Activated naive CD4-positive, alpha-beta T cell treated with anti-CD3 and anti-CD28 coated beads, Interleukin-2, amount 10 ng/mL, durations not matched to agents 7 days and 5 days (primary cell): ENCODE data around the gene GREM2.
A peak's percentile ranks its signal among the peaks of the same experiment; 100 is the strongest.

ENCODE experiments used
- CTCF ChIA-PET: fragments of 350-600 bp; sonication (Branson Sonifier 250); formaldehyde crosslinking; loops from one replicate; lab custom pipeline; 2021; ENCODE audit warnings: antibody characterized with exemption; lab: Charles Lee
- DNase-seq: peaks from one replicate; pipeline ENCODE4 v3.0.0-alpha.2; 2020
- H3K27ac Mint-ChIP-seq: one replicate; pipeline ENCODE4 v1.8.0; 2021; ENCODE audit warnings: mild to moderate bottlenecking, moderate library complexity, mixed read lengths
- H3K27me3 Mint-ChIP-seq: one replicate; pipeline ENCODE4 v1.8.0; 2021; ENCODE audit warnings: mild to moderate bottlenecking, mixed read lengths
- H3K36me3 Mint-ChIP-seq: one replicate; pipeline ENCODE4 v1.8.0; 2021; ENCODE audit warnings: mixed read lengths
- H3K4me1 Mint-ChIP-seq: one replicate; pipeline ENCODE4 v1.8.0; 2021; ENCODE audit warnings: mixed read lengths
- H3K4me3 Mint-ChIP-seq: one replicate; pipeline ENCODE4 v1.8.0; 2021; ENCODE audit warnings: mild to moderate bottlenecking, moderate library complexity, mixed read lengths
- H3K9me3 Mint-ChIP-seq: one replicate; pipeline ENCODE4 v1.8.0; 2021; ENCODE audit warnings: mixed read lengths

GREM2 gene

GRCh38 chr1:240619906-240620621, 8.1 kb upstream of the GREM2 start:
- H3K36me3 Mint-ChIP-seq, result no peaks in the 10 kb centered on the region
- no peak overlapping the region for H3K4me3 Mint-ChIP-seq
- DNase-seq, result no peak
- peak overlapping the region; percentile 7 for H3K27ac Mint-ChIP-seq
- peaks cover 9% of the 10 kb centered on the region for H3K4me1 Mint-ChIP-seq
- H3K9me3 Mint-ChIP-seq, result no peaks in the 10 kb centered on the region
- CTCF ChIA-PET, result no interaction called here
- peaks cover 20% of the 10 kb centered on the region for H3K27me3 Mint-ChIP-seq

GRCh38 chr1:240619357-240619756, 7.4 kb upstream of the GREM2 start:
- DNase-seq, result no peak
- Mint-ChIP-seq H3K27me3 (peaks cover 20% of the 10 kb centered on the region), H3K4me1 (peaks cover 9% of the 10 kb centered on the region), H3K36me3 (no peaks in the 10 kb centered on the region), H3K9me3 (no peaks in the 10 kb centered on the region), H3K27ac (no peak overlapping the region), H3K4me3 (no peak overlapping the region)
- CTCF ChIA-PET, result no interaction called here

- no peaks in the 10 kb centered on the region for H3K9me3 Mint-ChIP-seq
- CTCF ChIA-PET, result no interaction called here
These were observed 7.0 kb upstream of the GREM2 start for GRCh38 chr1:240618946-240619345.

GRCh38 chr1:240616018-240616417, 4.1 kb upstream of the GREM2 start:
- H3K4me3 Mint-ChIP-seq, result no peak overlapping the region
- no peak for DNase-seq
- peaks cover 39% of the 10 kb centered on the region for H3K4me1 Mint-ChIP-seq
- no peak overlapping the region for H3K27ac Mint-ChIP-seq
- no peaks in the 10 kb centered on the region for H3K9me3 Mint-ChIP-seq
- peaks cover 42% of the 10 kb centered on the region for H3K27me3 Mint-ChIP-seq
- H3K36me3 Mint-ChIP-seq, result peaks cover 3% of the 10 kb centered on the region
- CTCF ChIA-PET, result interaction anchor here (1.7 kb wide), 1 partner anchor 76 kb away, joined by 5 read pairs; no protein-coding TSS in a partner anchor

More at GRCh38 chr1:240618946-240619345, 7.0 kb upstream of the GREM2 start:
- no peak overlapping the region for H3K27ac Mint-ChIP-seq
- H3K4me3 Mint-ChIP-seq, result no peak overlapping the region
- no peaks in the 10 kb centered on the region for H3K36me3 Mint-ChIP-seq
- no peak for DNase-seq
- peaks cover 20% of the 10 kb centered on the region for H3K27me3 Mint-ChIP-seq
- H3K4me1 Mint-ChIP-seq, result peaks cover 10% of the 10 kb centered on the region

GRCh38 chr1:240613356-240614142, 1.6 kb upstream of the GREM2 start:
- CTCF ChIA-PET, result no interaction called here
- no peaks in the 10 kb centered on the region for H3K9me3 Mint-ChIP-seq
- peaks cover 38% of the 10 kb centered on the region for H3K4me1 Mint-ChIP-seq
- peak; percentile 22 for DNase-seq
- peak overlapping the region; percentile 97 for H3K4me3 Mint-ChIP-seq
- H3K36me3 Mint-ChIP-seq, result peaks cover 3% of the 10 kb centered on the region
- peaks cover 49% of the 10 kb centered on the region for H3K27me3 Mint-ChIP-seq
- peak overlapping the region; percentile 80 for H3K27ac Mint-ChIP-seq

- no peak for DNase-seq
- Mint-ChIP-seq H3K27ac (peak overlapping the region; percentile 80), H3K9me3 (no peaks in the 10 kb centered on the region), H3K36me3 (peaks cover 3% of the 10 kb centered on the region), H3K27me3 (peaks cover 51% of the 10 kb centered on the region), H3K4me3 (peak overlapping the region; percentile 97), H3K4me1 (peaks cover 37% of the 10 kb centered on the region)
- CTCF ChIA-PET, result interaction anchor here (1.2 kb wide), 1 partner anchor 79 kb away, joined by 3 read pairs; no protein-coding TSS in a partner anchor
These were observed 856 bp upstream of the GREM2 start for GRCh38 chr1:240612811-240613210.

- H3K27ac Mint-ChIP-seq, result peak overlapping the region; percentile 80
- peaks cover 37% of the 10 kb centered on the region for H3K4me1 Mint-ChIP-seq
- peak overlapping the region; percentile 97 for H3K4me3 Mint-ChIP-seq
- H3K36me3 Mint-ChIP-seq, result peaks cover 3% of the 10 kb centered on the region
- no peak for DNase-seq
- H3K9me3 Mint-ChIP-seq, result no peaks in the 10 kb centered on the region
- peaks cover 38% of the 10 kb centered on the region for H3K27me3 Mint-ChIP-seq
- CTCF ChIA-PET, result no interaction called here
These were observed 732 bp downstream of the GREM2 start for GRCh38 chr1:240611228-240611618.

GRCh38 chr1:240610636-240611035, 1.3 kb downstream of the GREM2 start:
- H3K4me3 Mint-ChIP-seq, result peak overlapping the region; percentile 31

GRCh38 chr1:240609527-240610060, 2.4 kb downstream of the GREM2 start:
- Mint-ChIP-seq H3K4me1 (peaks cover 37% of the 10 kb centered on the region), H3K27me3 (peaks cover 35% of the 10 kb centered on the region), H3K4me3 (peak overlapping the region; percentile 31), H3K9me3 (no peaks in the 10 kb centered on the region), H3K27ac (no peak overlapping the region), H3K36me3 (peaks cover 3% of the 10 kb centered on the region)
- CTCF ChIA-PET, result interaction anchor here (0.6 to 2.0 kb wide), 3 partner anchors 12 to 158 kb away, joined by 5 to 11 read pairs (median 5); no protein-coding TSS in a partner anchor
- no peak for DNase-seq

More at GRCh38 chr1:240610636-240611035, 1.3 kb downstream of the GREM2 start:
- H3K27ac Mint-ChIP-seq, result no peak overlapping the region
- H3K9me3 Mint-ChIP-seq, result no peaks in the 10 kb centered on the region
- no peak for DNase-seq
- CTCF ChIA-PET, result no interaction called here
- H3K36me3 Mint-ChIP-seq, result peaks cover 3% of the 10 kb centered on the region
- peaks cover 35% of the 10 kb centered on the region for H3K27me3 Mint-ChIP-seq
- H3K4me1 Mint-ChIP-seq, result peaks cover 37% of the 10 kb centered on the region

- Mint-ChIP-seq H3K27ac (no peak overlapping the region), H3K9me3 (no peaks in the 10 kb centered on the region), H3K4me3 (no peak overlapping the region), H3K27me3 (peaks cover 34% of the 10 kb centered on the region), H3K36me3 (peaks cover 3% of the 10 kb centered on the region), H3K4me1 (peaks cover 34% of the 10 kb centered on the region)
- DNase-seq, result no peak
- CTCF ChIA-PET, result interaction anchor here (0.6 to 2.0 kb wide), 6 partner anchors 9 to 157 kb away, joined by 3 to 11 read pairs (median 4); no protein-coding TSS in a partner anchor
These were observed 3.2 kb downstream of the GREM2 start for GRCh38 chr1:240608707-240609106.

- no peak for DNase-seq
- Mint-ChIP-seq H3K27ac (no peak overlapping the region), H3K4me3 (no peak overlapping the region), H3K27me3 (peaks cover 22% of the 10 kb centered on the region), H3K36me3 (peaks cover 3% of the 10 kb centered on the region), H3K9me3 (no peaks in the 10 kb centered on the region), H3K4me1 (peaks cover 17% of the 10 kb centered on the region)
- CTCF ChIA-PET, result interaction anchor here (1.2 kb wide), 1 partner anchor 84 kb away, joined by 3 read pairs; no protein-coding TSS in a partner anchor
These were observed 4.9 kb downstream of the GREM2 start for GRCh38 chr1:240607006-240607405.

GRCh38 chr1:240602189-240602588, 9.8 kb downstream of the GREM2 start:
- no peak for DNase-seq
- H3K27me3 Mint-ChIP-seq, result no peaks in the 10 kb centered on the region
- CTCF ChIA-PET, result interaction anchor here (1.0 to 1.3 kb wide), 2 partner anchors 26 to 147 kb away, joined by 3 to 10 read pairs; no protein-coding TSS in a partner anchor
- no peaks in the 10 kb centered on the region for H3K4me1 Mint-ChIP-seq
- H3K4me3 Mint-ChIP-seq, result no peak overlapping the region
- no peak overlapping the region for H3K27ac Mint-ChIP-seq
- H3K36me3 Mint-ChIP-seq, result no peaks in the 10 kb centered on the region
- no peaks in the 10 kb centered on the region for H3K9me3 Mint-ChIP-seq

GRCh38 chr1:240599830-240600229, 12.1 kb downstream of the GREM2 start:
- Mint-ChIP-seq H3K27ac (no peak overlapping the region), H3K4me3 (no peak overlapping the region), H3K27me3 (no peaks in the 10 kb centered on the region), H3K9me3 (no peaks in the 10 kb centered on the region), H3K36me3 (no peaks in the 10 kb centered on the region), H3K4me1 (no peaks in the 10 kb centered on the region)
- no peak for DNase-seq
- CTCF ChIA-PET, result no interaction called here

- CTCF ChIA-PET, result no interaction called here
- no peak overlapping the region for H3K4me3 Mint-ChIP-seq
- no peak for DNase-seq
These were observed 12.7 kb downstream of the GREM2 start for GRCh38 chr1:240599299-240599698.

More at GRCh38 chr1:240599299-240599698, 12.7 kb downstream of the GREM2 start:
- H3K9me3 Mint-ChIP-seq, result no peaks in the 10 kb centered on the region
- no peak overlapping the region for H3K27ac Mint-ChIP-seq
- H3K27me3 Mint-ChIP-seq, result no peaks in the 10 kb centered on the region
- H3K36me3 Mint-ChIP-seq, result no peaks in the 10 kb centered on the region
- no peaks in the 10 kb centered on the region for H3K4me1 Mint-ChIP-seq
